MM.1S (cell line): Measurements from ENCODE around the gene OAS2.

Source experiments
- DNase-seq: peaks from one replicate; pipeline ENCODE4 v3.0.0-alpha.2; 2015
- H2AFZ ChIP-seq: fragments of 300-600 bp; sonication (generic); 2 replicates; pipeline ENCODE4 v1.6.0; 2016; ENCODE audit warnings: antibody characterized with exemption, low read length
- H3F3A ChIP-seq: fragments of 300-600 bp; sonication (generic); 2 replicates; pipeline ENCODE4 v1.6.1; 2016; ENCODE audit warnings: mild to moderate bottlenecking, antibody characterized with exemption, low read length, moderate library complexity, mixed read lengths; ENCODE audit not compliant: insufficient read depth
- H3K27ac ChIP-seq: fragments of 300-600 bp; sonication (generic); 2 replicates; pipeline ENCODE4 v1.5.1; 2016; ENCODE audit warnings: mild to moderate bottlenecking, low read length
- H3K27me3 ChIP-seq: fragments of 300-600 bp; sonication (generic); replicated peaks from 2 replicates; pipeline ENCODE4 v1.6.0; 2016; ENCODE audit warnings: low read length; ENCODE audit not compliant: insufficient read depth
- H3K36me3 ChIP-seq: fragments of 300-600 bp; sonication (generic); replicated peaks from 2 replicates; pipeline ENCODE4 v1.6.1; 2016; ENCODE audit warnings: mild to moderate bottlenecking, low read length, mixed read lengths; ENCODE audit not compliant: insufficient read depth
- H3K4me1 ChIP-seq: fragments of 300-600 bp; sonication (generic); 2 replicates; pipeline ENCODE4 v1.6.1; 2016; ENCODE audit warnings: low read length, mixed read lengths
- H3K4me2 ChIP-seq: fragments of 300-600 bp; sonication (generic); 2 replicates; pipeline ENCODE4 v1.6.0; 2016; ENCODE audit warnings: low read depth, low read length
- H3K4me3 ChIP-seq: fragments of 300-600 bp; sonication (generic); 2 replicates; pipeline ENCODE4 v1.5.1; 2016; ENCODE audit warnings: low read length, mixed read lengths
- H3K79me2 ChIP-seq: fragments of 300-600 bp; sonication (generic); 2 replicates; pipeline ENCODE4 v1.6.1; 2016; ENCODE audit warnings: mixed run types, low read length, mixed read lengths
- H3K9ac ChIP-seq: fragments of 300-600 bp; sonication (generic); 2 replicates; pipeline ENCODE4 v1.6.1; 2016; ENCODE audit warnings: low read length, mixed read lengths
- H3K9me2 ChIP-seq: fragments of 300-600 bp; sonication (generic); replicated peaks from 2 replicates; pipeline ENCODE4 v1.6.1; 2016; ENCODE audit warnings: mild to moderate bottlenecking, low read length, mixed read lengths; ENCODE audit not compliant: insufficient read depth
- H3K9me3 ChIP-seq: fragments of 300-600 bp; sonication (generic); replicated peaks from 2 replicates; pipeline ENCODE4 v1.6.1; 2016; ENCODE audit warnings: mild to moderate bottlenecking, low read length, mixed read lengths; ENCODE audit not compliant: insufficient read depth
- H4K20me1 ChIP-seq: fragments of 300-600 bp; sonication (generic); 2 replicates; pipeline ENCODE4 v1.6.1; 2016; ENCODE audit warnings: mild to moderate bottlenecking, low read length, moderate library complexity, mixed read lengths; ENCODE audit not compliant: insufficient read depth
- CTCF ChIP-seq: fragments of 300-600 bp; sonication (generic); IDR thresholded peaks from 2 replicates; pipeline ENCODE4 v1.5.1; 2016; ENCODE audit warnings: antibody characterized with exemption, low read length, mixed read lengths
- EZH2 ChIP-seq: fragments of 300-600 bp; sonication (generic); optimal IDR thresholded peaks from 2 replicates; pipeline ENCODE3; 2017; ENCODE audit warnings: low read depth, mild to moderate bottlenecking, antibody characterized with exemption, low read length, mixed read lengths
- EZH2phosphoT487 ChIP-seq: fragments of 300-600 bp; sonication (generic); IDR thresholded peaks from 2 replicates; pipeline ENCODE4 v1.6.1; 2018; ENCODE audit warnings: antibody characterized with exemption, low read length

Gene OAS2

GRCh38 chr12:113043240-113043639 is 64.9 kb downstream of the OAS2 start:
- no peak overlapping the region for H2AFZ ChIP-seq
- no peaks in the 10 kb centered on the region for H3K4me1 ChIP-seq
- H3K4me3 ChIP-seq: no peak overlapping the region
- no peak overlapping the region for H3K4me2 ChIP-seq
- H3K27me3 ChIP-seq: no peaks in the 10 kb centered on the region
- H3K36me3 ChIP-seq: no peaks in the 10 kb centered on the region
- H3K79me2 ChIP-seq: no peaks in the 10 kb centered on the region
- no peak overlapping the region for H3K9ac ChIP-seq
- DNase-seq: no peak
- H4K20me1 ChIP-seq: no peaks in the 10 kb centered on the region
- no peaks in the 10 kb centered on the region for H3K9me3 ChIP-seq
- TF ChIP-seq CTCF (no peak), EZH2phosphoT487 (no peak), EZH2 (no peak)
- H3K27ac ChIP-seq: no peak overlapping the region
- H3F3A ChIP-seq: no peaks in the 10 kb centered on the region
- H3K9me2 ChIP-seq: no peaks in the 10 kb centered on the region

- no peak overlapping the region for H3K27ac ChIP-seq
- no peaks in the 10 kb centered on the region for H3K4me1 ChIP-seq
- no peaks in the 10 kb centered on the region for H3K27me3 ChIP-seq
- TF ChIP-seq EZH2 (no peak), EZH2phosphoT487 (no peak), CTCF (no peak)
- no peaks in the 10 kb centered on the region for H4K20me1 ChIP-seq
- H3K9ac ChIP-seq: no peak overlapping the region
- no peak for DNase-seq
- H3K36me3 ChIP-seq: no peaks in the 10 kb centered on the region
- no peaks in the 10 kb centered on the region for H3F3A ChIP-seq
- no peak overlapping the region for H3K4me2 ChIP-seq
- H3K79me2 ChIP-seq: no peaks in the 10 kb centered on the region
- H3K9me2 ChIP-seq: no peaks in the 10 kb centered on the region
- H2AFZ ChIP-seq: no peak overlapping the region
- H3K9me3 ChIP-seq: no peaks in the 10 kb centered on the region
- no peak overlapping the region for H3K4me3 ChIP-seq
These were observed 66.2 kb downstream of the OAS2 start for GRCh38 chr12:113044516-113044915.

- DNase-seq: peak; percentile 27
- H3K9ac ChIP-seq: no peak overlapping the region
These were observed 70.4 kb downstream of the OAS2 start for GRCh38 chr12:113048716-113049127.

More at GRCh38 chr12:113048716-113049127, 70.4 kb downstream of the OAS2 start:
- no peaks in the 10 kb centered on the region for H3K27me3 ChIP-seq
- no peaks in the 10 kb centered on the region for H3K79me2 ChIP-seq
- no peak overlapping the region for H3K4me3 ChIP-seq
- no peaks in the 10 kb centered on the region for H4K20me1 ChIP-seq
- TF ChIP-seq CTCF (peak; percentile 55), EZH2phosphoT487 (no peak)
- H3K9me3 ChIP-seq: no peaks in the 10 kb centered on the region
- H2AFZ ChIP-seq: no peak overlapping the region
- no peaks in the 10 kb centered on the region for H3K36me3 ChIP-seq
- H3K9me2 ChIP-seq: no peaks in the 10 kb centered on the region
- no peak overlapping the region for H3K4me2 ChIP-seq
- H3K27ac ChIP-seq: no peak overlapping the region
- no peaks in the 10 kb centered on the region for H3K4me1 ChIP-seq
- no peaks in the 10 kb centered on the region for H3F3A ChIP-seq
